ENCODE results near the gene GFRA1.

The GFRA1 gene

DNA sequence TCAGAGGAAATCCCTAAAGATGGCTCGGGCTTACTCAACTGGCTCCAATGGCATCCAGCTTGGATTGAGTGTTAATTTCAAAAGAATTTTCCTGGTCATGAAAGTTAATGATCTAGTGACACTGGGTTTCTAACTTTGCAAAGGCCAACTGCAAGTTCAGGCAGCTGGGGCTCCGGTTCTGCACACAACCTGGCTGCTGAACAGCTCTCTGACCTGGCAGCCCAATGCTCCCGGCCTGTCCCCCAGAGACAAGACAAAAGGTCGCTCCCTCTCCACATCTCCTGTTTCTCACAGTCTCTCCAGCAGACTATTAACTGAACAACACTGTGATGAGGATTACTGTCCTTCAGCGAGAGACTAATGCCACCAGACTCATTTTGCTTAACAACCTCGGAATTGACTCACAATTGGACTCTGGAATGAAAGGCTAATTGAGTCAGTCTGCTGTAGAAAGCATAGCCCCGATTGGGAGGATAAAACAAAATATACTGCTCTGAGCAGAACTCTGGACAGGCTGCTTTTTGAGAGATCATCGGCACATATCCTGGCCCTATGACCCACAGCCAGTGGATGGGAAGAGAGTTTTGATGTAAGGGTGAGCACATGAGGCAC is 174.5 kb downstream of the GFRA1 start:
- DNase-seq, result no peak

DNA sequence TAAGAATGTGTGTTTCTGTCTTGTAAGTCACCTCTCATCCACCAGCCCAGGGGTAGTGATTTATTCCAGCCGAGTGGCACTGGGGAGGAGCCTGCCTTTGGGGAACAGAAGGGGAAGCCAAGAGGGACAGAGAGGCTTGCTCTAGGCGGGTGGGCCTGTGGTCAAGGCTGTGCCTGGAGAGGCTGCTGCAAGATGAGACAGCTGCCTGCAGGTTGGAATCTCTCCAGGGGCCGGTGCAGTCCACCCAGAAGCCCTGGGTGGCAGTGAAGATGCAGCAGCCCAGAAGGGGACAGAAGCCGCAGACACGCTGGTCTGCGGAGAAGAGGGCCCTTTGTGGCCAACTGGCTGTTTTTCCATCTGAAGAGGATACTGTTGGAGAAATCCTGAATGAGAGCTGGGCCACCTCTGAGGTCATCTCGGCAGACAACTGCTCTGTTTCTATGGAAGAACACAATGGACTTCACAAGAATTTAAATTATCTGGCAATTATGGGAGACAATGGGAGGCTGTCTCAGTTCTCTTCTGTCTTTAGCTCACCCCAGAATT is 175.7 kb downstream of the GFRA1 start:
- DNase-seq, result peak; percentile 40

GRCh38 chr10:116096526-116096925 is 176.5 kb downstream of the GFRA1 start:
- no peak for DNase-seq

DNA sequence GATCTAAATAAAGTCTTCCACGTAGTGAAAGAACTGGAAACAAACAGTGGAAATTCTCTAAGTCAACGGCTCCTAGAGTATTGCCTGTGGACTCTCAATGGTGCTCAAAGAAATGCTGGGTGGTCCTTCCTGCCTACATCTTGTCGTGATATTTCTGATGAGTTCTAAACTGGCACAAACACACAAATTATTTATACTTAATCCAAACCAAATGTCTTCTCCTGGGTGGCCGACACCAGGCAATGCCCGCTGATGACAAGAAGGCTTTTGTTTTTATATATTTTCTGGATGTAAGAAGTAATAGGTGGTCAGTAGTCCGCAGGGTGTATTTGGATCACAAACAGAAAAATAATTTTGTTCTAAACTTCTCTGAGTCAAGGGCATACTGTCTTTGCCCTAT is 178.7 kb downstream of the GFRA1 start:
- no peak for DNase-seq

- no peak for DNase-seq
These were observed 180.0 kb downstream of the GFRA1 start for GRCh38 chr10:116093031-116093430.

DNA sequence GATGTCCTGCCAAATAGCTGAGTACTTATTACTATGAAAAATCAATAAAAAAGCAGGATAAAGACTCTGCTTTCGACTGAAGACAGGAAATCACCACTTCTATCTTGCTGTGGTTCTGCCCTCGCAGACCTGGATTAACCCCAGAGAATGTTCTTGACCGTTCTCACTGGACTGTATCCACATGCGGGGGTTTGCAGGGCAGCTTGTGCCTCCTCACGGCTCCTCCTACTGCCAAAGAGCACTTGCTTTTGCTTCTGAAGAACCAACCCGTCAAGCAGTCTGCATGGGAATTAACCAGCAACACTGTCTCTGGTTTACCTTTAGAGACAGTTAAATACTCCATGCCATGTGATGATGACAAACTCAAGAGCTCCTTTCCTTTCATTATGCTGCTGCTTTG is 184.0 kb downstream of the GFRA1 start:
- no peak for DNase-seq

- DNase-seq, result no peak
These were observed 187.7 kb downstream of the GFRA1 start for GRCh38 chr10:116085323-116085722.

- no peak for DNase-seq
These were observed 188.8 kb downstream of the GFRA1 start for GRCh38 chr10:116084161-116084560.

DNA sequence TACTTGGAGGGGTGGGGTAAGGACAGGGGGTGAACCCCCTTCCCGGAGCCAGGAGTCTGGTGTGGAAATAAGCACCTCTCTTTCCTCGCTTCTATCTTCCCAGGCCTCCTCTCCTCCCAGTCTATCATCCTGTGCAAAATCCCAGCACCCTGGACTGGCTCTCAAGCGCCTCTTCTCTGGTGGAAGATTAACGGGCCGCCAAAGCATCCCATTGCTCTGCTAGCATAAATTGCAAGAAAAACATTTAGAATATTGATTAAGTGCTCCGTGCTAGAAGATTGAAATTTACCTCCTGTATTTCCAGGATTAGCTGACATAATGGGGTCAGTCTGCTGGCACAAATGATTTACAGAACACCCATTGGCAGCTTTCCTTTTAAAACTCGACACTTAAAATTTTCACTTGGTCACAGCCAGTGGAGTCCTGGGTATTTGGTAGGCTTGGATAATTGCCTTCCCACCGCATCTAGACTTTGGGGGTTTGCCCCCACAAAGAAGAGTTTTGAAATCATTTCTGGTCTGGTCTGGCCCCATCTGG is 189.7 kb downstream of the GFRA1 start:
- DNase-seq, result no peak

GRCh38 chr10:116082762-116083161 is 190.2 kb downstream of the GFRA1 start:
- DNase-seq, result no peak

DNA sequence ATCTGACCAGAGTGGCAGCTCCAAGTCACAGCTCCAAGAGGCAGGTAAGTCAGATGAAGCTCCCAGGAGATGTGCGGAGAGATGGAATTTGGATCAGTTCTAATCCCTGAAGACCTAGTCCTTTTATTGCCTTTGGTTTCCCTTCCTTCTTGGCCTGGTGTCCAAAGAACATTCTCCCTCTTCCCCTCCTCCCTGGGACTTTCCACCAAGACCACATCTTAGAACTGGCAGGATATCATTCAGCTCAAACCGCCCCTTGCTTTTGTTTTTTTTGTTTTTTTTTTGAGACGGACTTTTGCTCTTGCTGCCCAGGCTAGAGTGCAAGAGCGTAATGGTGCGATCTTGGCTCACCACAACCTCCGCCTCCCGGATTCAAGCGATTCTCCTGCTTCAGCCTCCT is 190.8 kb downstream of the GFRA1 start:
- no peak for DNase-seq

DNA sequence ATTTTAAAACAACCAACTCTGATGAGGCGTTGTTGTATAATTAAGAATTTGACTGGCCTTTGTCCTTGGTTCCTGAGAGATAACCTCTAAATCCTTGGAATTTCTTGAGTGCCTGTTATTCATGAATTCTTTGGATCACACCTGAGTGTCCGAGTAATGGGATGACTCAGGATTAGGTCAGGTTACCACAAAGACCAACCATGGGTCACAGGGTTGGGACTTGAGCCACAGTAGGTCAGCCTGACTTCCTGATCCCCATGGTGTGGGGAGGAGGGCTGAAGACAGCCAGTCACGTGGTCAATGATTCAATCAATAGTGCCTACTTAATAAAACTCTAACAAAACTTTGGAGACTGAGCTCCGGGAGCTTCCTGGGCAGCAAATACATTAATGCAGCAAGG is 192.5 kb downstream of the GFRA1 start:
- no peak for DNase-seq

- DNase-seq, result no peak
These were observed 193.7 kb downstream of the GFRA1 start for GRCh38 chr10:116079355-116079754.

DNA sequence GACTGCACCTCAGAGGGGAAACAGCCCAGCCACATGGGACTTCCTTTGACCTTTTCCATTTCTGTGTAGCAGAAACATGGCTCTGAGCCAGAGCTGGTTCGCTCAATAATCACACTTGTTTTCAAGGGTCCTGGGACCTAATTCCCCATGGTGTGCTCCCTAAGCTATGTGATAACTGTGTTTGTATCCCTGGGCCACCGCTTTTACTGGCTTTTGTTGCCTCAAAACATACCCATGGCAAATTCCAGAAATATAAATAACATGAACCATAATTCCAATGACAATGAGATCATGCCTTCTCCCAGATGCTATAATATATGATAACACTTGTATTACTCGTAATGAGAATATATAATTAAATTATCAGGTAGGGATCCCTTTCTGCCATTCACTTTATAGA is 196.4 kb downstream of the GFRA1 start:
- DNase-seq, result no peak

DNA sequence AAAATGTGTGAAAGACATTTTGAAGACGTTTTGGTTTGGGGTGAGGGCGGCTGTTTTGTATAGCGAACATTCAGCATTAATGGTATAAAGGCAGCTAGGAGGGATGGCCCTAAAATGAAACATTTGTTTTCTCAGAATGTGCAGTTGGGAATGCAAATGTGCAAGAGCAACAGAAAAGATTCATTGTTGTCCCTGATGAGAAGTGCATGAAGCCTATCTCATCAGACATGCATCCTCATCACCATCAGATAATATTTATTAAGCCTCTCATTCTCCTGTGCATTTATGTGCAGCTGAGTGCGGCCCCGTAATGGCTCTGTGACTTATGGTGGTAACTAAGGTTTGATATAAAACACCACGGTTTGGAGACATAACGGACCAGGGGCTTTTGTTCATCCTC is 199.5 kb downstream of the GFRA1 start:
- DNase-seq, result no peak

DNA sequence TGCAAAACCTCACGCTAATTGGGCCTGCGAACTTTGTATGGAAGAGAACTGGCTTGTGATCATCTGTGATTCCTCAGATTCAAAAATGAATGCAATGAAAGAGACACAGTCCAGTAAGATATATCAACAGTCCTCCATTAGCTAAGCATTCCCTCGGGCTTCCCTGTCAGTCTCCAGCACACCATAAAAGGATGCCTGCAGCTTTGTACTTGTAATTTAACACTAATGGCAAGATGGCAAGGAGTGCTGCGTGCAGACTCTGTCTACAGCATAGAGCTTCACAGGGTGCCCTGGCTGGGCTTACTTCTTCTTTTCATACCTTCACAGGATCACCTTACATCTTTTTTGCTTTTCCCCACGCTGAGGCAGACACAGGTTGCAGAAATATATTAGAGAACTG is 200.0 kb downstream of the GFRA1 start:
- DNase-seq, result no peak

DNA sequence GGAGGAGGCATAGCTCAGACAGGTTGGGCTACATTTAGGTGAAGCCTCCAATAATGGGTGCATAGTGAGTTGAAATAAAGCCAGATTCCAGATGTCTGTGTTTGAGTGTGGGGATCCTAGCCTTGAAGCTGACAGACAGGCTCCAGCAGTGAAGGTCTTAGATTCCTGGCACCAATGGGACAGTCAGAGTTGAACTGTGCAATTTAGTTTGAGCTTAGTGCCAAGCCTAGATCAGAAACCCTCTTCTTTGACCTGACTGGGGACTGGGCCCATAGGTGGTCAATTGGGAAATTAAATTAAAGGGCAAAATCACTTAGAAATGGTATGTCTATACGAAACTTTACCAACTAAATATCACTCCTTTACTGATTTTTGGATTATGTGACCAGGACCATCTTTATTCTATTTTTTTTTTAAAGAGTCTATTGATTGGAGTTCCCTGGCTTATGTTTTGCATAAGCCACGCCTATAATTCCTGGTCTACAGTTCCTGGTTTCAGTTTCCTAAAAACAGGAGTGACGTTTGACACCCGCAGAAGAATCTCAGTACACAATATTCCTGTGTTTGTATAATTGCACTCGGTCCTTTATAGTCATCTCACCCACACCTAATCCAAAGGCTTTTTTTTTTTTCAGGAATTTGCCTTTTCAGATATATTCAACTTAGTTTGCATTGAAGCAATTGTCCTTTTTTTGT is 201.4 kb downstream of the GFRA1 start:
- no peak for DNase-seq

DNA sequence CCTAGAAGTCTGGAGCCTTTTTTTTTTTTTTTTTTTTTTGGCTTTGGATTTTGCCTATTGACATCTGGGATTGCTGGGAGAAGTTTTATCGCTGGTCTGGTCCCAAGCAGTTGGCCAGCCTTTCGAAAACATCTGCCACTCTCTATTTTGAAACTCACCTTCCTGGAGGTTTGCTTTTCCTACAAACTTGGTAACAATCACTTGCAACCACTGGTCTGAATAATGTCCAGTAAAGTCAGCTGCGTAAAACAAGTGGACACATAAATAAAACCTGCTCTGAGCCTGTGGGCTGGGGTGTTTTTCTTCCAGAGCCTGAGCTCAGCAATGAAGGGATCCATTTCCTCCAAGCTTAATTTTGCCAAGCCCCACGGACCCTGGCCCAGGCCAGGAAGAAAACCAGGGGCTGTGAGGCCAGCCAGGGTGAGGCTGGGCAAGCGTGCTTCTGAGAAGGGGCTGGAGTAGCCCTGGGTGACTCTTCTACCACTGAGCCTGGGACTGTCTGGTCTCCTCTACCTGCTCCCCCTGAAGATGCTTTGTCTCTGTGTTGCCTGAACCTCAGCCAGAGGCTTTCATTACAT is 202.2 kb downstream of the GFRA1 start:
- no peak for DNase-seq

GRCh38 chr10:116069856-116070255 is 203.2 kb downstream of the GFRA1 start:
- DNase-seq, result no peak

DNA sequence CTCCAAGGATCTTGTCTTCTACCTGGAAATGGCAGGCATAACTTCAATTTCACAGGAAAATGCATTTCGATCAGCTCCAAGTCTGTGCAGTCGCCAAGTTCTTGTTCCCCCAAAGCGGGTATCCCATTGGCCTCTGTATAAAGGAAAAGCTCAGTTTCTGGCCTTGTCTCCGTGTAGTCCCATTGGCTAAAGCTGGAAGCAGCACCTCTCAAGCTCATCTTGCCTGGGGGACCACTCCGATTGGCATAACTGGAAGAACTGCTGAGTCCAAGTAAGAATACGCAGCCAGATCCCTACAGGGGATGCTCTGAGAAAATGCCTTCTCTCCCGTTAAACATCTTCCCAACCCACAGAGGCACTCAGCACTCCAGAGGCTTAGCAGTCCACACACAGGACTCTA is 205.2 kb downstream of the GFRA1 start:
- no peak for DNase-seq

GRCh38 chr10:116063107-116063506 is 209.9 kb downstream of the GFRA1 start:
- no peak for DNase-seq

DNA sequence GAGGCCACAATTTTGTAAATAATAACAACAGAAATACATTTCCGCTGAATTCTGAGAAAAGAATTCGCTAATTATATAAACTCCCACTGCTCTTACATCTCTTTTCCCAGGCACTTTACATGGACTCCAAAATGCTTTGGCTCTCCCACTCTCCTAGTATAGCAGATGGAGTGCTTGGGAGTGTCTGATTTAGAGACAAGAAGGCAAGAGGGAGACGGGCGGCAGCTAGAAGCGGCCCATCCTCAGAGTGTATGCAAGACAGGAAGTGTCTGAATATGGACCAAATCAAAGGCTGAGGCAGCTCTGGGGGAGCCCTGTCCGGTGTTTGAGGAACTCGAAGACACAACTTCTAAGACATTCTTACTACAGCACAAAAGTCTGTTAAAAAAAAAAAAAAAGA is 212.1 kb downstream of the GFRA1 start:
- DNase-seq, result no peak

GRCh38 chr10:116059320-116059719 is 213.7 kb downstream of the GFRA1 start:
- DNase-seq, result no peak
